ENCODE measurements around the gene DHRS7B.
"Not testable (repeated sequence)": the region's sequence is repeated elsewhere in the genome, so short reads cannot be mapped to it uniquely, and the experiment has no call there.

The DHRS7B gene

DNA sequence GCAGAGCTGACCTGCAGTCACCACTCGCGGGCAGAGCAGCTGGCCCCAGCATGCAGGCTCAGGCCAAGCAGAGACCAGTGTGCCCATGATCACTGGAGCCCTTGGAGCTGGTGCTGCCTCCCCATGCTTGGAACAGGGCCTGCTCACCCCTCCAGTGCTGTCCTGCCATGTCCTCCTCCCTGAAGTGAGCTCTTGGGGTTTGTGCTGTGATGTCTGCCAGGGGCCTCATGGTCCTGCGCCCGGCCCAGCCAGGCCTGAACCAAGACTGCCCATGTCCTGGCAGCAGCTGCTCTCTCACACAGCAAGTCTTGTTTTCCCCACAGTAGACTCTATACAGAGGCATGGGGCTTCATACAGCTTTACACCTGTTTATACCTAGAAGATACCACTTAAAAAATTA is 62.6 kb downstream of the DHRS7B start:
- Histone ChIP-seq H3K4me2 (ENCODE audit: low read length) (no peak overlapping the region), H3K23ac (ENCODE audit: low read length) (no peak overlapping the region), H2AK5ac (ENCODE audit: low read length) (no peak overlapping the region), H3K27me3 (ENCODE audit: insufficient read depth, low read length, poor library complexity) (no peaks in the 10 kb centered on the region), H4K5ac (ENCODE audit: low read length) (no peak overlapping the region), H3K56ac (ENCODE audit: low read length) (no peak overlapping the region), H4K8ac (ENCODE audit: low read depth, low read length) (no peak overlapping the region), H3K18ac (ENCODE audit: low read length) (no peak overlapping the region), H3K4ac (ENCODE audit: low read depth, low read length) (no peak overlapping the region), H3K4me1 (ENCODE audit: control insufficient read depth, low read depth, low read length) (no peaks in the 10 kb centered on the region), H3K27ac (ENCODE audit: low read depth, low read length) (no peak overlapping the region), H2BK5ac (ENCODE audit: low read length) (no peak overlapping the region), H3K79me1 (ENCODE audit: low read length) (no peaks in the 10 kb centered on the region), H3K9ac (ENCODE audit: low read length) (no peak overlapping the region), H3K36me3 (ENCODE audit: control insufficient read depth, insufficient read depth, low read length) (no peaks in the 10 kb centered on the region), H3K79me2 (ENCODE audit: control insufficient read depth, insufficient read depth, low read length) (no peaks in the 10 kb centered on the region), H3K4me3 (ENCODE audit: low read length) (no peak overlapping the region), H2BK120ac (ENCODE audit: low read depth, low read length) (no peak overlapping the region), H2BK15ac (replicated peaks; ENCODE audit: low read depth) (no peak overlapping the region)
- WGBS (ENCODE audit: extremely low coverage, insufficient coverage, low lambda C conversion rate) = no CpG with 5 or more reads among the region's 4 CpGs
- no peak for DNase-seq

DNA sequence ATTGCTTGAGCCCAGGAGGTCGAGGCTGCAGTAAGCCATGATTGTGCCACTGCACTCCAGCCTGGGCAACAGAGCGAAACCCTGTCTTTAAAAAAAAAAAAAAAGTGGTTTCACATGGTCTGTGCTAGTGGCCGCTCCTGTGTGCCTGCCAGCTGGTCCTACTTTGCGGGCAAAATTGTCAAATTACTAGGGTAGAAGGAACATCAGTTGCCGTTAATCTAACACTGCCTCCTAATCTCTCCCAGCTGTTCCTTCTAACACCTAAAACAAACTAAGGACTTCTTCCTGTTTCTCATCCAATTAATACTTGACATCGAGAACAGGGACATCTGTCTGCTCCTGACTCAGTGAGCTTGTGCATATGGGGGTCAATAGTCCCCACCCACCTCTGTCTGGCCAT is 63.3 kb downstream of the DHRS7B start:
- H3K56ac ChIP-seq (ENCODE audit: low read length) = no peak overlapping the region
- no peak overlapping the region for H4K5ac ChIP-seq (ENCODE audit: low read length)
- H4K8ac ChIP-seq (ENCODE audit: low read depth, low read length) = no peak overlapping the region
- no peak overlapping the region for H3K4me3 ChIP-seq (ENCODE audit: low read length)
- no peak overlapping the region for H2AK5ac ChIP-seq (ENCODE audit: low read length)
- H3K9ac ChIP-seq (ENCODE audit: low read length) = no peak overlapping the region
- no peaks in the 10 kb centered on the region for H3K36me3 ChIP-seq (ENCODE audit: control insufficient read depth, insufficient read depth, low read length)
- no peaks in the 10 kb centered on the region for H3K27me3 ChIP-seq (ENCODE audit: insufficient read depth, low read length, poor library complexity)
- no peak overlapping the region for H2BK15ac ChIP-seq (replicated peaks; ENCODE audit: low read depth)
- H3K79me2 ChIP-seq (ENCODE audit: control insufficient read depth, insufficient read depth, low read length) = no peaks in the 10 kb centered on the region
- no peak overlapping the region for H2BK5ac ChIP-seq (ENCODE audit: low read length)
- H3K4me2 ChIP-seq (ENCODE audit: low read length) = no peak overlapping the region
- H2BK120ac ChIP-seq (ENCODE audit: low read depth, low read length) = no peak overlapping the region
- H3K27ac ChIP-seq (ENCODE audit: low read depth, low read length) = no peak overlapping the region
- H3K18ac ChIP-seq (ENCODE audit: low read length) = no peak overlapping the region
- no peak overlapping the region for H3K23ac ChIP-seq (ENCODE audit: low read length)
- H3K4ac ChIP-seq (ENCODE audit: low read depth, low read length) = no peak overlapping the region
- no peaks in the 10 kb centered on the region for H3K4me1 ChIP-seq (ENCODE audit: control insufficient read depth, low read depth, low read length)
- WGBS (ENCODE audit: extremely low coverage, insufficient coverage, low lambda C conversion rate) = no CpG with 5 or more reads among the region's 6 CpGs
- H3K79me1 ChIP-seq (ENCODE audit: low read length) = no peaks in the 10 kb centered on the region
- DNase-seq = no peak

DNA sequence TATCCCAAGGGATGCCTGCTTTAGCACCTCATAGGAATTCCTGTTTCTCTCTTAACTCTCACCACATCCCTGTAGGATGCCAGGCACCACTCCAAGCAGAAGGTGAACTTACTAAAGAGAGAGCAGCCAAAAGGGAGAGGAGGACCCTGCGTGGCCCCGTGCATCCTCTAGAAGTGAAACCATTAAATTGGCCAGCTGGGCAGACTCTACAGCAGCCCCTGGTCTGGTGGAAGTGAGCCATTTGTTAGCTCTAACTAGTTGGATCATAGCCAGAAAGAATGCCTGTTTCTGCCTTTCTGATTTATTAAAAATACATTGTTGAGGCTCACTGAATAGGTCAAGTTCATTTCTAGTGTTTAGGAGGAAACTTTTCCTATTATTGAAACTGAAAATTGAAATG is 64.9 kb downstream of the DHRS7B start:
- Histone ChIP-seq H3K18ac (ENCODE audit: low read length) (no peak overlapping the region), H4K8ac (ENCODE audit: low read depth, low read length) (no peak overlapping the region), H2BK5ac (ENCODE audit: low read length) (no peak overlapping the region), H2BK120ac (ENCODE audit: low read depth, low read length) (no peak overlapping the region), H3K27ac (ENCODE audit: low read depth, low read length) (no peak overlapping the region), H3K79me2 (ENCODE audit: control insufficient read depth, insufficient read depth, low read length) (no peaks in the 10 kb centered on the region), H3K9ac (ENCODE audit: low read length) (no peak overlapping the region), H3K4me3 (ENCODE audit: low read length) (no peak overlapping the region), H4K5ac (ENCODE audit: low read length) (no peak overlapping the region), H3K36me3 (ENCODE audit: control insufficient read depth, insufficient read depth, low read length) (no peaks in the 10 kb centered on the region), H2BK15ac (replicated peaks; ENCODE audit: low read depth) (no peak overlapping the region), H2AK5ac (ENCODE audit: low read length) (no peak overlapping the region), H3K4me1 (ENCODE audit: control insufficient read depth, low read depth, low read length) (no peaks in the 10 kb centered on the region), H3K56ac (ENCODE audit: low read length) (no peak overlapping the region), H3K79me1 (ENCODE audit: low read length) (peaks cover 3% of the 10 kb centered on the region), H3K4ac (ENCODE audit: low read depth, low read length) (no peak overlapping the region), H3K27me3 (ENCODE audit: insufficient read depth, low read length, poor library complexity) (no peaks in the 10 kb centered on the region), H3K4me2 (ENCODE audit: low read length) (no peak overlapping the region), H3K23ac (ENCODE audit: low read length) (no peak overlapping the region)
- no peak for DNase-seq
- no CpG with 5 or more reads among the region's 2 CpGs for WGBS (ENCODE audit: extremely low coverage, insufficient coverage, low lambda C conversion rate)

DNA sequence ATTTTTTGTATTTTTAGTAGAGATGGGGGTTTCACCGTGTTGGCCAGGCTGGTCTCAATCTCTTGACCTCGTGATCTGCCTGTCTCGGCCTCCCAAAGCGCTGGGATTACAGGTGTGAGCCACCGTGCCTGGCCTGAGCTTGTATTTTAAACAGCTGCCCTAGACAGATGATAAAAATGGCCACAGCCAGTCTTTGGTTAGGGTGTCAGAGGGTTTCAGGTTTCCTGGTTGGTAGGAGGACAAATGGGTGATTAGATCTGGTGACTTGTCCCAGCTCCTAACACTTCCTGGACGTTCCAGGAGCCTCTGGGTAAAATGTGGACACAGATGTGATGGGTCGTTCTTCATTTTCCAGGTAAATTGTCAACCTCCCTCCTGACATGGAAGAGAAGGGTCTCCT is 65.7 kb downstream of the DHRS7B start:
- not testable (repeated sequence) for H2BK15ac ChIP-seq (replicated peaks; ENCODE audit: low read depth); H4K8ac ChIP-seq (ENCODE audit: low read depth, low read length); H3K4me3 ChIP-seq (ENCODE audit: low read length); H2BK5ac ChIP-seq (ENCODE audit: low read length); H3K27ac ChIP-seq (ENCODE audit: low read depth, low read length); H2BK120ac ChIP-seq (ENCODE audit: low read depth, low read length); H3K23ac ChIP-seq (ENCODE audit: low read length); H4K5ac ChIP-seq (ENCODE audit: low read length); H3K4me2 ChIP-seq (ENCODE audit: low read length); H3K27me3 ChIP-seq (ENCODE audit: insufficient read depth, low read length, poor library complexity); H3K4ac ChIP-seq (ENCODE audit: low read depth, low read length); DNase-seq; H3K56ac ChIP-seq (ENCODE audit: low read length); H3K4me1 ChIP-seq (ENCODE audit: control insufficient read depth, low read depth, low read length); H3K79me2 ChIP-seq (ENCODE audit: control insufficient read depth, insufficient read depth, low read length); H3K9ac ChIP-seq (ENCODE audit: low read length); H3K79me1 ChIP-seq (ENCODE audit: low read length); H3K36me3 ChIP-seq (ENCODE audit: control insufficient read depth, insufficient read depth, low read length); H3K18ac ChIP-seq (ENCODE audit: low read length); H2AK5ac ChIP-seq (ENCODE audit: low read length)
- WGBS (ENCODE audit: extremely low coverage, insufficient coverage, low lambda C conversion rate) = no CpG with 5 or more reads among the region's 7 CpGs

DNA sequence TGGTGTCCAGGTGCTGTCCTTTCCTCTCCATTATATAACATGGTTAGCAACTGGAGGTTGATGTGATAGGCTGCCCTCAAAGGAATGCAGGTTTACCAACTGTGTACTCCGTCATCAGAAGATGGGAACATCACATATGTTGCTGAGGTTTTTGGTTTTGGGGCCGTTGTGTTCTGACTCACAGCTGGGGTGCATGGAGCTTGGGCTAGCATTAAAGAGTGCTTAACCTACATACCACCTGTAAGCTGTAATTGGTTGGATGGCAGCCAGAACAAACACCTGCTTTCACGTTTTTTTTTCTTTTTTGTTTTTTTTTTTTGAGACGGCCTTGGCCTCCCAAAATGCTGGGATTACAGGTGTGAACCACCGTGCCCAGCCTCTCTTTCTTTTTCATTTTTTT is 66.3 kb downstream of the DHRS7B start:
- H3K4me3 ChIP-seq (ENCODE audit: low read length) = no peak overlapping the region
- no peak overlapping the region for H3K27ac ChIP-seq (ENCODE audit: low read depth, low read length)
- no peak overlapping the region for H3K56ac ChIP-seq (ENCODE audit: low read length)
- H3K18ac ChIP-seq (ENCODE audit: low read length) = no peak overlapping the region
- H3K23ac ChIP-seq (ENCODE audit: low read length) = no peak overlapping the region
- no CpG with 5 or more reads among the region's 5 CpGs for WGBS (ENCODE audit: extremely low coverage, insufficient coverage, low lambda C conversion rate)
- no peak for DNase-seq
- H3K4me2 ChIP-seq (ENCODE audit: low read length) = no peak overlapping the region
- no peaks in the 10 kb centered on the region for H3K27me3 ChIP-seq (ENCODE audit: insufficient read depth, low read length, poor library complexity)
- no peak overlapping the region for H2AK5ac ChIP-seq (ENCODE audit: low read length)
- H3K36me3 ChIP-seq (ENCODE audit: control insufficient read depth, insufficient read depth, low read length) = peaks cover 3% of the 10 kb centered on the region
- H3K9ac ChIP-seq (ENCODE audit: low read length) = no peak overlapping the region
- H3K4ac ChIP-seq (ENCODE audit: low read depth, low read length) = no peak overlapping the region
- no peak overlapping the region for H2BK15ac ChIP-seq (replicated peaks; ENCODE audit: low read depth)
- H3K4me1 ChIP-seq (ENCODE audit: control insufficient read depth, low read depth, low read length) = no peaks in the 10 kb centered on the region
- H4K8ac ChIP-seq (ENCODE audit: low read depth, low read length) = no peak overlapping the region
- no peak overlapping the region for H2BK120ac ChIP-seq (ENCODE audit: low read depth, low read length)
- H3K79me1 ChIP-seq (ENCODE audit: low read length) = peaks cover 8% of the 10 kb centered on the region
- no peak overlapping the region for H4K5ac ChIP-seq (ENCODE audit: low read length)
- H2BK5ac ChIP-seq (ENCODE audit: low read length) = no peak overlapping the region
- H3K79me2 ChIP-seq (ENCODE audit: control insufficient read depth, insufficient read depth, low read length) = peaks cover 3% of the 10 kb centered on the region

DNA sequence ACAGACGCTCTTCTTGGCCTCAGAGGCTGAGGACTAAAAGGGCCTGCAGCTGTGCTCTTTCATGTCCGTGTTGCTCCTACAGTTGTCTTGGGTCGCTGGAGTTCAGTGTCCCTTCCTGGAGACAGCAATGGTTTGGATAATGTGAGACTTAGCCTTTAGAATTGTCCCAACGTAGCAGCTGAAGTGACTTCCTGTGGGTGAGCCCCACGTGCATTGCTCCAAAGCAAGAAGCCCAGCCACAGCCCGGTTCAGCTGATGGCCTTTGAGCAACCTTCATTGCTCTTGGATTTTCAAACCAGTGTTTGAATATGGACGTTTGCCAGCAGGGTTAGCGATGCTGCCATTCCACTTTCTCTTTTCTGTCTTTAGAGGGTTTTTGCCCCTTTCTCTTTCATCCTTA is 67.5 kb downstream of the DHRS7B start:
- Histone ChIP-seq H3K4me2 (ENCODE audit: low read length) (no peak overlapping the region), H3K56ac (ENCODE audit: low read length) (no peak overlapping the region), H3K4ac (ENCODE audit: low read depth, low read length) (no peak overlapping the region), H3K79me1 (ENCODE audit: low read length) (peaks cover 15% of the 10 kb centered on the region), H3K18ac (ENCODE audit: low read length) (no peak overlapping the region), H3K36me3 (ENCODE audit: control insufficient read depth, insufficient read depth, low read length) (peaks cover 5% of the 10 kb centered on the region), H3K9ac (ENCODE audit: low read length) (no peak overlapping the region), H2BK120ac (ENCODE audit: low read depth, low read length) (no peak overlapping the region), H3K4me3 (ENCODE audit: low read length) (no peak overlapping the region), H3K79me2 (ENCODE audit: control insufficient read depth, insufficient read depth, low read length) (peaks cover 11% of the 10 kb centered on the region), H3K4me1 (ENCODE audit: control insufficient read depth, low read depth, low read length) (no peaks in the 10 kb centered on the region), H4K5ac (ENCODE audit: low read length) (no peak overlapping the region), H3K23ac (ENCODE audit: low read length) (no peak overlapping the region), H3K27ac (ENCODE audit: low read depth, low read length) (no peak overlapping the region), H2AK5ac (ENCODE audit: low read length) (no peak overlapping the region), H2BK5ac (ENCODE audit: low read length) (no peak overlapping the region), H2BK15ac (replicated peaks; ENCODE audit: low read depth) (no peak overlapping the region), H3K27me3 (ENCODE audit: insufficient read depth, low read length, poor library complexity) (no peaks in the 10 kb centered on the region), H4K8ac (ENCODE audit: low read depth, low read length) (no peak overlapping the region)
- no peak for DNase-seq
- whole genome bisulfite sequencing (ENCODE audit: extremely low coverage, insufficient coverage, low lambda C conversion rate) = no CpG with 5 or more reads among the region's 8 CpGs
